Measurements from ENCODE around the gene PIAS1.

- TF ChIP-seq ZFP91 (CRISPR knock-in tag; IDR thresholded peaks at IDR 0.05) (no peak), ZNF217 (CRISPR knock-in tag; IDR thresholded peaks at IDR 0.05) (no peak), KDM5B (IDR thresholded peaks at IDR 0.05; ENCODE audit: insufficient replicate concordance, low read depth, low read length) (no peak), KLF1 (tag; IDR thresholded peaks at IDR 0.05) (no peak), SREBF2 (CRISPR knock-in tag; IDR thresholded peaks at IDR 0.05) (no peak), NFRKB (IDR thresholded peaks at IDR 0.05; ENCODE audit: low read depth) (no peak)
These were observed 38.9 kb upstream of the PIAS1 start for GRCh38 chr15:68015244-68015643.

All from K562 (cell line).